HG03565 (cell line): ENCODE measurements around the gene GRB7.
"Not testable (repeated sequence)": the region's sequence is repeated elsewhere in the genome, so short reads cannot be mapped to it uniquely, and the experiment has no call there.

Experiments
- ATAC-seq: cut with Tn5 transposase; IDR thresholded peaks from one replicate; pipeline ENCODE4 v1.9.1; 2021; ENCODE audit warnings: mild to moderate bottlenecking, moderate library complexity; ENCODE audit not compliant: unreplicated experiment

Gene GRB7

GRCh38 chr17:39750131-39751015 lies 12.6 kb downstream of the GRB7 start:
- no peak for ATAC-seq

GRCh38 chr17:39751016-39751543 lies 13.3 kb downstream of the GRB7 start:
- ATAC-seq = no peak

- ATAC-seq = no peak
Measured at GRCh38 chr17:39751637-39752036, 13.9 kb downstream of the GRB7 start.

GRCh38 chr17:39752241-39752881 lies 14.6 kb downstream of the GRB7 start:
- ATAC-seq = no peak

GRCh38 chr17:39753514-39754160 lies 15.9 kb downstream of the GRB7 start:
- peak; percentile 9 for ATAC-seq

- ATAC-seq = peak; percentile 60
Measured at GRCh38 chr17:39754161-39754957, 16.6 kb downstream of the GRB7 start.

- ATAC-seq = no peak
Measured at GRCh38 chr17:39754958-39755553, 17.3 kb downstream of the GRB7 start.

GRCh38 chr17:39755554-39756379 lies 18.0 kb downstream of the GRB7 start:
- ATAC-seq = no peak

GRCh38 chr17:39756380-39757079 lies 18.8 kb downstream of the GRB7 start:
- no peak for ATAC-seq

- no peak for ATAC-seq
Measured at GRCh38 chr17:39757176-39757662, 19.5 kb downstream of the GRB7 start.

- no peak for ATAC-seq
Measured at GRCh38 chr17:39757931-39758873, 20.5 kb downstream of the GRB7 start.

GRCh38 chr17:39759204-39759603 lies 21.5 kb downstream of the GRB7 start:
- ATAC-seq = no peak

GRCh38 chr17:39761861-39762496 lies 24.2 kb downstream of the GRB7 start:
- ATAC-seq = no peak

- ATAC-seq = no peak
Measured at GRCh38 chr17:39763051-39763820, 25.5 kb downstream of the GRB7 start.

- not testable (repeated sequence) for ATAC-seq
Measured at GRCh38 chr17:39764171-39764570, 26.4 kb downstream of the GRB7 start.

- ATAC-seq = no peak
Measured at GRCh38 chr17:39765175-39765574, 27.4 kb downstream of the GRB7 start.
